SH-SY5Y (cell line): ENCODE results near the gene NAV2.

ENCODE experiments used
- GATA2 ChIP-seq: IDR thresholded peaks from 2 replicates; pipeline ENCODE4 v1.6.1; 2011; ENCODE audit warnings: mild to moderate bottlenecking, low read depth, low read length
- GATA3 ChIP-seq: IDR thresholded peaks from 2 replicates; pipeline ENCODE4 v1.6.1; 2011; ENCODE audit warnings: low read depth, mild to moderate bottlenecking, low read length, moderate library complexity

NAV2 gene

GRCh38 chr11:19912115-19912957 is 199.7 kb downstream of the NAV2 start:
- TF ChIP-seq GATA3 (no peak), GATA2 (no peak)

GRCh38 chr11:19912958-19913892 is 200.6 kb downstream of the NAV2 start:
- TF ChIP-seq GATA2 = no peak
- no peak for TF ChIP-seq GATA3

GRCh38 chr11:19913893-19914249 is 201.2 kb downstream of the NAV2 start:
- TF ChIP-seq GATA2 (no peak), GATA3 (no peak)

- TF ChIP-seq GATA3 = no peak
- TF ChIP-seq GATA2 = no peak
Measured at GRCh38 chr11:19915808-19916207, 203.2 kb downstream of the NAV2 start.

GRCh38 chr11:19917069-19917468 is 204.4 kb downstream of the NAV2 start:
- TF ChIP-seq GATA2 (no peak), GATA3 (no peak)

GRCh38 chr11:19918302-19919049 is 205.8 kb downstream of the NAV2 start:
- TF ChIP-seq GATA3 (no peak), GATA2 (no peak)

GRCh38 chr11:19919050-19919561 is 206.5 kb downstream of the NAV2 start:
- TF ChIP-seq GATA2 (no peak), GATA3 (no peak)

GRCh38 chr11:19920982-19921381 is 208.3 kb downstream of the NAV2 start:
- TF ChIP-seq GATA3 = no peak
- no peak for TF ChIP-seq GATA2

GRCh38 chr11:19921976-19922688 is 209.5 kb downstream of the NAV2 start:
- no peak for TF ChIP-seq GATA3

GRCh38 chr11:19922689-19923035 is 210.0 kb downstream of the NAV2 start:
- TF ChIP-seq GATA3 (no peak), GATA2 (no peak)

- TF ChIP-seq GATA3 (no peak), GATA2 (no peak)
Measured at GRCh38 chr11:19923626-19924025, 211.0 kb downstream of the NAV2 start.

- TF ChIP-seq GATA3 (no peak), GATA2 (no peak)
Measured at GRCh38 chr11:19924311-19924710, 211.7 kb downstream of the NAV2 start.

- no peak for TF ChIP-seq GATA3
- TF ChIP-seq GATA2 = no peak
Measured at GRCh38 chr11:19924716-19925115, 212.1 kb downstream of the NAV2 start.

GRCh38 chr11:19929147-19929546 is 216.5 kb downstream of the NAV2 start:
- no peak for TF ChIP-seq GATA3
- TF ChIP-seq GATA2 = no peak
